Left lung (tissue), 10 donors: ENCODE data around the gene FKBP15. TPM values are rescaled to one million over a fixed set of nuclear protein-coding genes. Genes with fewer than 3 reads are reported as not detected.

ENCODE experiments used
- ATAC-seq: fragments of 200-7000 bp; cut with Tn5 transposase; one replicate; pipeline ENCODE4 v1.9.1; 2020; ENCODE audit warnings: moderate library complexity
- DNase-seq, 4 donors: peaks; one replicate each; pipeline ENCODE4 v3.0.0-alpha.2; 2013 to 2020
- H3K27ac ChIP-seq, 2 donors: fragments of 200-600 bp; sonication (generic) in 1 of 2; one replicate each; pipeline versions ENCODE4 v1.5.0 to v1.8.0; 2020 to 2021
- H3K27me3 ChIP-seq, 2 donors: fragments of 200-600 bp; sonication (generic) in 1 of 2; one replicate each; pipeline versions ENCODE4 v1.5.0 to v1.8.0; 2020 to 2021
- H3K36me3 ChIP-seq, 2 donors: fragments of 200-600 bp; sonication (generic) in 1 of 2; one replicate each; pipeline versions ENCODE4 v1.5.0 to v1.8.0; 2020 to 2021
- H3K4me1 ChIP-seq, 2 donors: fragments of 200-600 bp; one replicate each; pipeline ENCODE4 v1.8.0; 2021
- H3K4me3 ChIP-seq, 2 donors: fragments of 200-600 bp; sonication (generic) in 1 of 2; one replicate each; pipeline versions ENCODE4 v1.5.0 to v1.8.0; 2020 to 2021; ENCODE audit warnings: mild to moderate bottlenecking in 1 of 2
- H3K9me3 ChIP-seq, 2 donors: fragments of 200-600 bp; sonication (generic) in 1 of 2; one replicate each; pipeline versions ENCODE4 v1.5.0 to v1.8.0; 2020 to 2021
- intact Hi-C, 2 donors: fragments of 100-400 bp; cut with DNase I; formaldehyde crosslinking; loops; one replicate each; pipeline versions ENCODE4 v1.11.2 to v1.14.2; 2022
- polyA plus RNA-seq, 6 donors: library from polyadenylated mRNA; unstranded; fragments of 120-200 nt; gene quantifications; one replicate each; pipeline ENCODE4 v1.2.1, GENCODE V29; 2013; ENCODE audit not compliant: insufficient read length in 6 of 6
- total RNA-seq, 2 donors: library from RNA; stranded (reverse); fragmentation: NEBNext Ultra II Directional; extraction: Animal tissue kit (Norgen Biotek cat#: 25700); gene quantifications; one replicate each; pipeline ENCODE4 v1.2.1, GENCODE V29; 2021
- TF ChIP-seq, protein P1 (sequence below), 2 donors: fragments of 200-600 bp; sonication (generic) in 1 of 2; IDR thresholded peaks; one replicate each; pipeline versions ENCODE4 v1.5.0 to v1.8.0; 2021; ENCODE audit warnings: antibody characterized with exemption in 2 of 2
- donor health status: DM: no; HTN: yes; CAD: no.
- donor health status: DM: no; HTN: no; CAD: no.

Gene FKBP15
- total and polyA plus RNA-seq, 8 donors: 30.4 to 55.3 (median 33.2) TPM

DNA sequence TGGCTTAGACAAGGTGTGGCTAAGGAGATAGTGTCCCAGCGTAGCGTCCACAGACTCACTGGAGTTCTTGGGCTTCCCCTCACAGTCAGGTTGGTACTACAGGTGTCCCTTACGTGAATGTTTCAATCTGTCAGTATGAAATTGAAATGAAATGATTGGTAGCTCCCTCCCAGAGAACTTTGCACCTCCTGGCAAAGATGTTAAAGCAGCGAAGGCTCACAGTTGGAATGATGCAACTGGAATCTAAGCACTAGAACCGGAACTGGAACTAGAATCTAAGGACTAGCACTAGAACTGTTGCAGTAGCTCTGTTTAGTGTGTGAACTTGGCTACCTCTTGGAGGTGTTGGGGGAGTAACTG is 1.4 kb upstream of the FKBP15 start:
- no peak for ATAC-seq
- Histone ChIP-seq H3K36me3 (peaks cover 0 to 6% of the 10 kb centered on the region in 2 donors), H3K27me3 (no peaks in the 10 kb centered on the region), H3K4me1 (peaks cover 20 to 81% of the 10 kb centered on the region in 2 donors), H3K27ac (peak overlapping the region; percentile 75 to 93), H3K4me3 (peak overlapping the region; percentile 57 to 87), H3K9me3 (no peaks in the 10 kb centered on the region)
- TF ChIP-seq, protein P1, sequence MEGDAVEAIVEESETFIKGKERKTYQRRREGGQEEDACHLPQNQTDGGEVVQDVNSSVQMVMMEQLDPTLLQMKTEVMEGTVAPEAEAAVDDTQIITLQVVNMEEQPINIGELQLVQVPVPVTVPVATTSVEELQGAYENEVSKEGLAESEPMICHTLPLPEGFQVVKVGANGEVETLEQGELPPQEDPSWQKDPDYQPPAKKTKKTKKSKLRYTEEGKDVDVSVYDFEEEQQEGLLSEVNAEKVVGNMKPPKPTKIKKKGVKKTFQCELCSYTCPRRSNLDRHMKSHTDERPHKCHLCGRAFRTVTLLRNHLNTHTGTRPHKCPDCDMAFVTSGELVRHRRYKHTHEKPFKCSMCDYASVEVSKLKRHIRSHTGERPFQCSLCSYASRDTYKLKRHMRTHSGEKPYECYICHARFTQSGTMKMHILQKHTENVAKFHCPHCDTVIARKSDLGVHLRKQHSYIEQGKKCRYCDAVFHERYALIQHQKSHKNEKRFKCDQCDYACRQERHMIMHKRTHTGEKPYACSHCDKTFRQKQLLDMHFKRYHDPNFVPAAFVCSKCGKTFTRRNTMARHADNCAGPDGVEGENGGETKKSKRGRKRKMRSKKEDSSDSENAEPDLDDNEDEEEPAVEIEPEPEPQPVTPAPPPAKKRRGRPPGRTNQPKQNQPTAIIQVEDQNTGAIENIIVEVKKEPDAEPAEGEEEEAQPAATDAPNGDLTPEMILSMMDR (IDR thresholded peaks at IDR 0.05): no peak
- no peak for DNase-seq
- intact Hi-C loops: no loop called here

DNA sequence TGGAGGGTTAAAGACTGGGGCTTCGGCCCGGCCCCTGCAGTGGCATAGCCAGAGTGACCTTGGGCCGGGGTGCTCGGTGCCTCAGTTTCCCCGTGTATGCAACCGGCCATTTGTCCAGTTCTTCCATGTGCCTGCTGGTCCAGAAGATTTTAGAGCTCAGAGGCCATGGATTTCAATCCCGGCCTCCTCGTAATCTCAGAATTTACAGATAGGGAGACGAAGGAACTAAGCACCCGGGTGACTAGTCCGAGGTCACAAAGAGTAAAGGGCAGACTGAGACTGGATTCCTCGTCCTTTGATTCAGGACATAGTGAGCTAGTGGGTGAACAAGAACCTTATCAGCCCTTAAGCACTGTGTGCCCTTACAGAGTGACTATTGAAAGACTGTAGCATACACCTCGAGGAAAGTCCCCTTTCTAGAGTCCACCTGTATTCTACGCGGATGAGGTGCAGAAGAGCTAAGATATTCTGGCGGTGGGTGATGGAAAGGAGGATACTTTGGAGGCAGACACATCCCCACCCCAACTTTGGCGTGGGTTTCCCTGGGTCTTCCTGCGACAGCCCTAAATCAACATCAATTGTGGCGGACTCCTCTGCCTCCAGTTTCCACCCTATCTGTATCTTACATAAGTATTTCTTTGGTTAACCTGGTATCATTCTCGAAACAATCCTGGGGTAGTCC is 864 bp upstream of the FKBP15 start:
- intact Hi-C loops: no loop called here
- no peak for DNase-seq
- peaks cover 0 to 6% of the 10 kb centered on the region in 2 donors for H3K36me3 ChIP-seq
- peak; percentile 35 for ATAC-seq
- no peaks in the 10 kb centered on the region for H3K9me3 ChIP-seq
- peaks cover 20 to 81% of the 10 kb centered on the region in 2 donors for H3K4me1 ChIP-seq
- H3K27ac ChIP-seq: peak overlapping the region; percentile 75 to 93
- peak overlapping the region; percentile 57 to 87 for H3K4me3 ChIP-seq
- no peaks in the 10 kb centered on the region for H3K27me3 ChIP-seq
- TF ChIP-seq, protein P1 (IDR thresholded peaks at IDR 0.05): no peak

DNA sequence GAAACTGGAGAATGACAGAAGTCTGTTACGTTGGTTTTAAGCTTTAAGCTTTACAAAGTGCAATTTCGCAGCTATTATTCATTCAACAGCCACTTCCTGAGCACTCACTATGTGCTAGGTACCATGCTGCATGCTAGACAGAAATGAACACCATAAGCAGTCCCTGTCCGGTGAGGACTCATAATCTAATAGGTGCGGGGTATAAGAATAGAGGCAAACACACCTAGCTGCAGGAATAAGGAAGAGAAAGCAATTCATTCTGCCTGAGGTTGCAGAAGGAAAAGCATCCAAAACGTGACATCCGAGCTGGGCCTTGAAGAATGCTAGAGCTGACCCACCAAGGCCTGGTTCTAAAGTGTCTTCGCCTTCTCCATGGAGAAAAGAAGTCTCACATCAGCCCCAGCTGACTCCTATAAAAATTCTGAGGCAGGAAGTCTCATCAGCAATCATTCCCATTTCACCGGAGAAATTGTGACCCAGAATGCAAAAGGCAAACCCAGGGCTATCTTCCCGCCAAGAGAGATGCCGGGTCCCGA is 542 bp downstream of the FKBP15 start:
- ATAC-seq (no peak), DNase-seq (no peak)
- no peaks in the 10 kb centered on the region for H3K27me3 ChIP-seq
- intact Hi-C loops: no loop called here
- H3K4me3 ChIP-seq: peak overlapping the region; percentile 81 to 87
- peaks cover 20 to 81% of the 10 kb centered on the region in 2 donors for H3K4me1 ChIP-seq
- H3K9me3 ChIP-seq: no peaks in the 10 kb centered on the region
- peaks cover 0 to 6% of the 10 kb centered on the region in 2 donors for H3K36me3 ChIP-seq
- H3K27ac ChIP-seq: peak overlapping the region; percentile 82 to 93
- TF ChIP-seq, protein P1 (IDR thresholded peaks at IDR 0.05): no peak

DNA sequence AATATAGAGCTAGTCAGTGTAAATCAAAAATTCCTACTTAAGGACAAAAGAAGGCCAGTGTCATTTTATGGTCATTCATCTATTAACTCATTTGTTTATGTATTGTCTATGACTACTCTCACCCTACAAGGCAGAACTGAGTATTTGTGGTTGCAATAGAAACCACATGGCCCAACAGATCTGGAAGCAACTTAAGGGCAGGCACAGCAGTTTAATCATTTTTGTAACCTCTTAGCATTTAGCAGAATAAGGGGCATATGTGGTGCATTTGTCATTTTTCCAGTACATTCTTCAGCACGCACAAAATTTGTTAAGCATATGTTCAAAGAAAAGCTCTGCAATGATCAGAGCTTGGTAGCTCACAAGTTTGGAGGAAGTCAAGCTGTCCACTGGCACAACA is 1.1 kb downstream of the FKBP15 start:
- H3K27me3 ChIP-seq: no peaks in the 10 kb centered on the region
- TF ChIP-seq, protein P1 (IDR thresholded peaks at IDR 0.05): no peak
- peak overlapping the region; percentile 81 to 87 for H3K4me3 ChIP-seq
- H3K36me3 ChIP-seq: peaks cover 0 to 6% of the 10 kb centered on the region in 2 donors
- H3K27ac ChIP-seq: peak overlapping the region; percentile 21 to 93
- DNase-seq: no peak
- intact Hi-C loops: no loop called here
- peaks cover 20 to 83% of the 10 kb centered on the region in 2 donors for H3K4me1 ChIP-seq
- H3K9me3 ChIP-seq: no peaks in the 10 kb centered on the region
- no peak for ATAC-seq

DNA sequence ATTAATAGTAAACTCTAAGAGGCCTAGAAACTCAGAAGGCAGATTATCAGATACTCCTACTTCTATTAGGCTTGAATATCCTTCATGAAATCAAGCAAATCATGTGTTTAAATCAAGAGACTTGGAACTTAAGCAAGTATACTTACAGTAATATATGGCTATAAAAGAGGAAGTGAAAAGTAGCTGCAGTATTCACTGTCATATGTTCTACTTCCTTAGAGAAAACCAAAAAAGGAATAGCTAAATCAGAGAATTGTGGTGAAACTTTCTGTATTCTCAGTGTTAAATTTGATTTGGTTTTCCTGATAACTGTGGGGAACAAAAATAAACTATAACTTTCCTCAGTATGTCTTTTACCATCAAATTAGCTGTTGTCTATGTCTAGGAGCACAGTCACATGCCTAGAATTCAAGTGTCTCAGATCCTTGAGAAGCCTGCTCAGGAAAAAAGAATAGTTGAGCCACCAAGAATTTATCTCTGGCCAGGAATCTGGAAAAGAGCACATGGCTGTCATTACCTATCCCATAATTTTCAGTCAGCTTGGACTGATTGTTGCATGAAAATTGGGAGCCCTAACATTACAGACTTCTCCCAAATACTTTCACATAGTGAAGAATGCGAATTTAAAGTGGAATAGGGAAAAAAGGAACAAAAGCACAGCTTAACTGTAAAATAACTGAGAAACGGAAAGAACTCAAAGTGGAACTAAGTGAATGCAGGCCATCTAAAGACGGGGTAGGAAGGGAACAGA is 1.7 kb downstream of the FKBP15 start:
- Histone ChIP-seq H3K36me3 (peaks cover 0 to 5% of the 10 kb centered on the region in 2 donors), H3K27ac (peak overlapping the region; percentile 62 to 93), H3K4me1 (peaks cover 20 to 84% of the 10 kb centered on the region in 2 donors), H3K27me3 (no peaks in the 10 kb centered on the region), H3K4me3 (peak overlapping the region in 1 of 2 donors; percentile 87), H3K9me3 (no peaks in the 10 kb centered on the region)
- TF ChIP-seq, protein P1 (IDR thresholded peaks at IDR 0.05): no peak
- intact Hi-C loops: no loop called here
- ATAC-seq: no peak
- no peak for DNase-seq
